ENCODE results near the gene DEXI.
"Not testable (repeated sequence)": the region's sequence is repeated elsewhere in the genome, so short reads cannot be mapped to it uniquely, and the experiment has no call there.

DNA sequence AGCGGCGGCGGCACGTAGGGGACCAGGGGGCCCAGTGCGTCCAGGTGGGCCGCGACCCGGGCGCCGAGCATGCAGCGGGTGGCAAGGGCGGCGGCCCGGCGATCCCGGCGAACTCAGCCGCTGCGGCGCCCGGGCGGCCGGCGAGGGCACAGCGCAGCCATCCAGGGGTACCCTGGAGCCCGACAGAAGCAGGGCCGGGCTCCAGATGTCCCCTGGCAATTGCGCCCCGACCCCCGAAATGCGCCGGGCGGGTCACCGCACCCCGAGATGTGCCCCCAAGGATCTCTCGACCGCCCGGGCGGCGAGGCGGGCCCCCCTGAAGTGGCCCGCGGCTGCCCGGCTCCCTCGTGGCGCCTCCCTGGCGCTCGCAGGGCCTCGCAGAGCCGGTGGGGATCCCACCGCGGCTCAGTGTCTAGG is 325 bp downstream of the DEXI start:
- not testable (repeated sequence) for TF ChIP-seq CTCF (conservative IDR thresholded peaks at IDR 0.05; ENCODE audit: low read depth, low read length); EZH2 (IDR thresholded peaks at IDR 0.05; ENCODE audit: low read length, unreplicated experiment)

All from PC-3 (cell line).